Jurkat, Clone E6-1 (cell line): Measurements from ENCODE around the gene TPPP2.
"Not testable (repeated sequence)": the region's sequence is repeated elsewhere in the genome, so short reads cannot be mapped to it uniquely, and the experiment has no call there.

Experiments
- DNase-seq: peaks from one replicate; pipeline ENCODE4 v3.0.0-alpha.2; 2011; ENCODE audit warnings: low read depth, low spot score
- H3K4me3 ChIP-seq: 2 replicates; pipeline ENCODE4 v1.5.1; 2011; ENCODE audit warnings: mild to moderate bottlenecking, low read length, control low read depth, moderate library complexity

Gene TPPP2

DNA sequence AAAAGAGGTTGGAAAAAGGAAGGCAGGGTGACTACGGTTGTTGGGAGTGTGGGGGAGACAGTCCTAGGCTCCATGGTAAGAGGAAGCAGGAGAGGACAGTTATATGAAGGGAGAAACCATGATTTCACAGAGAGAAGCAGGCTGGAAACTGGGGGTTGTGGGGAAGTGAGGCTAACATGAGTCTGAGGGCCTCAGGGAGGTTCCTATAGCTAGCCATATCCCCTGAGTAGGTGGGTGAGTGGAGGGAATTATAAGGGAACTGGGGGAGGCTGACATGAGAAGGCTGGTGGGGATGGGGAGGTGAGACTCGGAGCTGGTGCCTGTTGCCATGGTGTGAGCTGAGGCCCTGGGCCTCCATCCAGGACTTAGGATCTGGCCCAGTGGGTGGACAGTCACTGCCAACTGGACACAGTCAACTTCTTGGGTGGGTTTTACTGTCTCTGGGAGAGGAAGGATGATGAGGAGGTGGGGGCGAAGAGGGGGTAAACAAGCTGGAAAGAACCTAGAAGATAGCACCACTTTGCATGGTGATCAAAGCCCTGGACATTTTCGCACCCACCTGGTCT is 3.2 kb downstream of the TPPP2 start:
- no peak overlapping the region for H3K4me3 ChIP-seq
- no peak for DNase-seq

DNA sequence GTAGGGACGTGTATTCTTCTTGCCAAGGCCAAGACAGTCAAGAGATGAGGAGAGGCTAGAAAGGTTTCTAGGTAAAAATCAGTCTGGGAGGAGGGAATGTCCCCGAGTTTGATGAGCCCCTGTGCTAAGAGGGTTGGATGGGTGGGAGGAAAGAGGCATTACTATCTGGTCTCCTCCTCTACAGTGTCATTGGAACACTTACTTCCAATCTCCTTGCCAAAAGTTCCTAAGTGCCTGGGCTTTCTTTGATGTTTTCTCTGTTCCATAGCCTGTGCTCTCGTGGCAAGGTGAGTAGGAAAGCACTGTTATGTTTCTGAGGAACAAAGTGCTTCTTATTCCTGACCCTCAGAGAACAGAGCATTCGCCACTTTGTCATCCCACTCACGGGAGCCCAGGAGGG is 4.7 kb downstream of the TPPP2 start, which contains the start of gene RNASE13:
Gene RNASE13 (minus strand): TSS at position 101 of the 400 bp plus-strand sequence. CDS start 519 bp downstream, outside the sequence.
- no peak for DNase-seq
- no peak within 1 kb of the TSS for H3K4me3 ChIP-seq

GRCh38 chr14:21036751-21037150 is 6.7 kb downstream of the TPPP2 start:
- no peak overlapping the region for H3K4me3 ChIP-seq
- DNase-seq, result no peak

DNA sequence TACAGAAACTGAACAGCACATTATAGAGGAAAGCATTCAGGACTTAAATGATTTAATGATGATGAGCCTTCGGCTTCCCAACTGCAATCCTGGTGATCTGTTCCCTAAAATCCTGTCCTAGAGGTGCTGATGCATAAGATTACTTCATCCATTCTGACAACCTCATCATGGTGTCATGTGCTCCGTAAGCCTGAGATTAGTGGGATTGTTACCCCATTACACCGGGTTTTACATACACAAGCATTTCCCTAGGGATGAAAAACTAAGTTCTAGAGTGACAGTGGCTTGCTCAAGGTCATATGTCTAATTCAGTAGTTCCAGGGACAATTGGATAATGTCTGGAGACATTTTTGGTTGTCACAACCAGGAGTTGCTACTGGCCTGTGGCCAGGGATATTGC is 7.1 kb downstream of the TPPP2 start:
- no peak overlapping the region for H3K4me3 ChIP-seq
- DNase-seq, result no peak

- DNase-seq, result no peak
These were observed 8.7 kb downstream of the TPPP2 start for GRCh38 chr14:21038441-21039422.

GRCh38 chr14:21039585-21040369 is 9.8 kb downstream of the TPPP2 start:
- H3K4me3 ChIP-seq, result no peak overlapping the region
- peak; percentile 46 for DNase-seq

More at GRCh38 chr14:21038441-21039422, 8.7 kb downstream of the TPPP2 start:
- H3K4me3 ChIP-seq, result no peak overlapping the region

- H3K4me3 ChIP-seq, result no peak overlapping the region
- DNase-seq, result no peak
These were observed 10.4 kb downstream of the TPPP2 start for GRCh38 chr14:21040370-21040925.

DNA sequence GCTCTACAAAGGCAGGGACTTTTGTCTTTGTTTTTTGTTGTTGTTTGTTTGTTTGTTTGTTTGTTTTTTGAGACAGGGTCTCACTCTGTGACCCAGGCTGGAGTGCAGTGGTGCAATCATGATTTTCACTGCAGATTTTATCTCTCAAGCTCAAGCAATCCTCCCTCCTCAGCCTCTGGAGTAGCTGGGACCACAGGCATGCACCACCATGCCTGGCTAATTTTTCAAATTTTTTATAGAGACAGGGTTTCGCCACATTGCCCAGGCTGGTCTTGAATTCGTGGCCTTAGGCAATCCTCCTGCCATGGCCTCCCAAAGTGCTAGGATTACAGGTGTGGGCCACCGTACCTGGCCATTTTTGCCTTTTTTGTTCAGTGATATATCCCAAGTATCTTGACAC is 10.9 kb downstream of the TPPP2 start:
- not testable (repeated sequence) for H3K4me3 ChIP-seq, DNase-seq

GRCh38 chr14:21041676-21042433 is 11.8 kb downstream of the TPPP2 start, which contains the start of gene RNASE7:
TSS of gene RNASE7 (plus strand) at chr14:21042362. CDS start at chr14:21042993, 631 bp downstream.
- no peak for DNase-seq
- no peak within 1 kb of the TSS for H3K4me3 ChIP-seq

DNA sequence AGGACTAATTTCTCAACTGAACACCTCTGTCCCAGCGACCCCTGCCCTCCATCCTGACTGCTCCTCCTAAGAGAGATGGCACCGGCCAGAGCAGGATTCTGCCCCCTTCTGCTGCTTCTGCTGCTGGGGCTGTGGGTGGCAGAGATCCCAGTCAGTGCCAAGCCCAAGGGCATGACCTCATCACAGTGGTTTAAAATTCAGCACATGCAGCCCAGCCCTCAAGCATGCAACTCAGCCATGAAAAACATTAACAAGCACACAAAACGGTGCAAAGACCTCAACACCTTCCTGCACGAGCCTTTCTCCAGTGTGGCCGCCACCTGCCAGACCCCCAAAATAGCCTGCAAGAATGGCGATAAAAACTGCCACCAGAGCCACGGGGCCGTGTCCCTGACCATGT is 12.9 kb downstream of the TPPP2 start:
- no peak for DNase-seq
- H3K4me3 ChIP-seq, result no peak overlapping the region

DNA sequence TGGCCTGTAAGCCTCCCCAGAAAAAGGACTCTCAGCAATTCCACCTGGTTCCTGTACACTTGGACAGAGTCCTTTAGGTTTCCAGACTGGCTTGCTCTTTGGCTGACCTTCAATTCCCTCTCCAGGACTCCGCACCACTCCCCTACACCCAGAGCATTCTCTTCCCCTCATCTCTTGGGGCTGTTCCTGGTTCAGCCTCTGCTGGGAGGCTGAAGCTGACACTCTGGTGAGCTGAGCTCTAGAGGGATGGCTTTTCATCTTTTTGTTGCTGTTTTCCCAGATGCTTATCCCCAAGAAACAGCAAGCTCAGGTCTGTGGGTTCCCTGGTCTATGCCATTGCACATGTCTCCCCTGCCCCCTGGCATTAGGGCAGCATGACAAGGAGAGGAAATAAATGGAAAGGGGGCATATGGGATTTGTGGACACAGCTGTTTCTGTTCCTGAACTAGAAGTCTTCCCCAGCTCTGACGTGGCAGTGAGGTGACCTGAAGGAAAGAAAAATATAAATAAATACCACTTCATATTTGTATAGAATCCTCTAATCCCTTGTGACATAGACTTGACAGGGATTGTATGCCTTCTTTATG is 13.5 kb downstream of the TPPP2 start:
- DNase-seq, result no peak
- H3K4me3 ChIP-seq, result no peak overlapping the region

- no peak overlapping the region for H3K4me3 ChIP-seq
- no peak for DNase-seq
These were observed 14.1 kb downstream of the TPPP2 start for GRCh38 chr14:21043974-21044618.

DNA sequence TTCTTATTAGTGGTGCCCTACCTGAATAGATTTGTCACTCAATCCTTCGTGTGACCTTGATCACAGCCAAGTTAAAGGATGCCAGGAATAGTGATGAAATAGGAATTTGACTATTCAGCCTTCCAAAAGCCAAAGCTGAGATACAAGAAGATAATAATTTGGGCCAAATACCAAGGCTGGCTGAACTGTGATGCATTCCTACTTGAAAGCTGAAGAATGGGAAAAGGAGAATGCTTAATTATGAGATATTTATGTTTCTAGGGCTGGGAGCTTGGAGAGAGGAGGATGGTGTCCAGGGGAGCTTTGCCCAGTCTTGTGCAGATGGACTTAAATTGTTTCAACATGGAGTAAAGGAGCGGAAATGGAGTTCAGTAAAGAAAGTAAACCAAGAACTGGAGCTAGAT is 17.4 kb downstream of the TPPP2 start:
- H3K4me3 ChIP-seq, result no peak overlapping the region
- no peak for DNase-seq

DNA sequence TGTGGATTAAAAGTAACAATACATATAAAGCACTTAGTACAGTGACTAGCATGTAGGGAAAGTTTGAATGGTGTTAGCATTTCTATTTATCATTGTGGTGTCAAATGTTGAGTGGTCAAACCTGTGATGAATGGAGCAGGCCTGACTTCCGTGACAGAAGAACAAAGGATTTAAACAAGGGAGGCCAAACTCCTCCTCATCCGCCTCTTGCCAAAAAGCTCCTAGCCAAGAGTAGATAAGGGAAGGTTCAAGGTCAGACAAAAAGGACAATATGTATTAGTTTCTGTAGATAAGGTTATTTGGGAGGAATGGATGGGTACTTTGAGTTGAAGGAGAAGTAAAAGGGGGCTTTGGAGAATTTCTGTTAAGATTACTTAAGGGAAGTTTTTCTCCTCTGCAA is 18.6 kb downstream of the TPPP2 start:
- DNase-seq, result no peak
- no peak overlapping the region for H3K4me3 ChIP-seq

DNA sequence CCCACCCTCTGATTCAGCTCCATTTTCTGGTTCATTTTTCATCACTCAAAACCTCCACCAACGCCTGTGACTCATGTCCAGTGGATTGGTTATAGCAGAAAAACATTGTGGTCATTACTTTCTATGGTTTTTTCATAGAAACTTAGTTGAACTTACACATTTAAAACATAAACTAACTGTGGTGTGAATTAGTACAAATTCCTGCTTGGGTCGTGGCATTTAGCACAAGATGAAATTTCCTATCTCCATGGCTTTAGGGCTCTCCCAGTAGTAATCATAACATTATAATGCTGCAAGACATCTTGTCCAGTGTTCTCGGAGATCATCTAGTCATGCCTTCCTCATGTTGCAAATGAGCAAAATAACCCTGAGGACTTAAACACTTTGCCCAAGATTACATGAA is 19.3 kb downstream of the TPPP2 start:
- no peak for DNase-seq
- no peak overlapping the region for H3K4me3 ChIP-seq

- DNase-seq, result no peak
- no peak overlapping the region for H3K4me3 ChIP-seq
These were observed 20.6 kb downstream of the TPPP2 start for GRCh38 chr14:21050597-21050996.

DNA sequence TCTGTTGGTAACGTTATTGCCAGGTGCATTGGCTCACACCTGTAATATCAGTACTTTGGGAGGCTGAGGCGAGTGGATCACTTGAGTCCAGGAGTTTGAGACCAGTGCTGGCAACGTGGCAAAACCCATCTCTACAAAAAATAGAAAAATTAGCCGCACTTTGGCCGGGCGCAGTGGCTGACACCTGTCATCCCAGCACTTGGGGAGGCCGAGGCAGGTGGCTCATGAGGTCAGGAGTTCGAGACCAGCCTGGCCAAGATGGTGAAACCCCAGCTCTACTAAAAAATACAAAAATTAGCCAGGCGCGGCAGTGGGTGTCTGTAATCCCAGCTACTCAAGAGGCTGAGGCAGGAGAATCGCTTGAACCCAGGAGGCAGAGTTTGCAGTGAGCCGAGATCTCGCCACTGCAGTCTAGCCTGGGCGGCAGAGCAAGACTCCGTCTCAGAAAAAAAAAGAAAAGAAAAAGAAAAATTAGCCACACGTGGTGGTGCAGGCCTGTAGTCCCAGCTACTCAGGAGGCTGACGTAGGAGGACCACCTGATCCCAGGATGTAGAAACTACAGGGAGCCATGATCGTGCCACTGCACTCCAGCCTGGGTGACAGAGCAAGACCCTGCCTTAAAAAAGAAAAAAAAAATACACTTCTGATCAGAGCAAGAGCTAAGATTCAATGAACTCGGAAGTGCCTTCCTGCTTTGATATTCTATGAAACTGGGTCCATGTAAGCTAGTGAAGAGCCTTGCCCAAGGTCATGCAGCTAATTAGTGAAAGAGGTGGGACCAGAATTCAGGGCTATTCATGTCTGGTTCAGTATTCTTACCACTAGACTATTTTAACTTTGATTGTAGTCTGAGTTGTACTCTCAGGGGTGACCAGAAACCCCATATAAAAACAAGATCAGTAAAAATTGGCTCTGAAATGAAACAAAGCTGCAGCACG is 23.4 kb downstream of the TPPP2 start:
- no peak for DNase-seq
- no peak overlapping the region for H3K4me3 ChIP-seq
